Naive thymus-derived CD4-positive, alpha-beta T cell (primary cell): Measurements from ENCODE around the gene POLN. TPM values are rescaled to one million over a fixed set of nuclear protein-coding genes. Genes with fewer than 3 reads are reported as not detected.
A peak's percentile ranks its signal among the peaks of the same experiment; 100 is the strongest.

ENCODE experiments used
- ATAC-seq: fragments of 150-1000 bp; cut with Tn5 transposase; 2 replicates; pipeline ENCODE4 v1.10.0; 2021; ENCODE audit warnings: mild to moderate bottlenecking, moderate library complexity
- CTCF ChIA-PET: fragments of 350-600 bp; sonication (Branson Sonifier 250); formaldehyde crosslinking; loops from one replicate; lab custom pipeline; 2021; ENCODE audit warnings: antibody characterized with exemption; lab: Charles Lee
- POLR2A ChIA-PET: fragments of 350-600 bp; sonication (Branson Sonifier 250); formaldehyde crosslinking; loops from one replicate; lab custom pipeline; 2021; ENCODE audit warnings: antibody characterized with exemption, inconsistent platforms; lab: Charles Lee
- DNase-seq, 9 donors: peaks; one replicate each; pipeline versions ENCODE4 v3.0.0 to v3.0.0-alpha.2; 2020 to 2022; ENCODE audit warnings: mixed read lengths in 1 of 9
- H3K27ac ChIP-seq: one replicate; pipeline ENCODE4 v1.7.0; 2013; ENCODE audit warnings: mild to moderate bottlenecking, low read depth, low read length, moderate library complexity
- H3K27me3 ChIP-seq, 2 donors: one replicate each; pipeline ENCODE4 v1.7.0; 2013; ENCODE audit warnings: low read length in 2 of 2, mild to moderate bottlenecking in 2 of 2, moderate library complexity in 2 of 2; ENCODE audit not compliant: control insufficient read depth in 2 of 2, insufficient read depth in 2 of 2
- H3K36me3 ChIP-seq, 3 experiments: 1 replicate in 2 of 3; 2 replicates in 1 of 3; pipeline ENCODE4 v1.7.0; 2013; ENCODE audit warnings: low read length in 3 of 3, mild to moderate bottlenecking in 3 of 3, moderate library complexity in 1 of 3; ENCODE audit not compliant: insufficient read depth in 3 of 3, control insufficient read depth in 2 of 3
- H3K4me1 ChIP-seq, 2 donors: one replicate each; pipeline ENCODE4 v1.7.0; 2013; ENCODE audit warnings: low read length in 2 of 2, mild to moderate bottlenecking in 2 of 2, moderate library complexity in 1 of 2; ENCODE audit not compliant: control insufficient read depth in 2 of 2, insufficient read depth in 2 of 2
- H3K4me3 ChIP-seq: 2 replicates; pipeline ENCODE4 v1.7.0; 2013; ENCODE audit warnings: mild to moderate bottlenecking, low read length
- H3K9me3 ChIP-seq, 3 experiments: 1 replicate in 2 of 3; 2 replicates in 1 of 3; pipeline ENCODE4 v1.7.0; 2013; ENCODE audit warnings: low read length in 3 of 3; ENCODE audit not compliant: control insufficient read depth in 2 of 3
- H3K27ac Mint-ChIP-seq, 9 donors: one replicate each; pipeline ENCODE4 v1.8.0; 2020 to 2022; ENCODE audit warnings: mixed read lengths in 9 of 9, mild to moderate bottlenecking in 8 of 9, moderate library complexity in 5 of 9, inconsistent platforms in 2 of 9
- H3K27me3 Mint-ChIP-seq, 5 donors: one replicate each; pipeline ENCODE4 v1.8.0; 2021 to 2022; ENCODE audit warnings: mixed read lengths in 5 of 5, mild to moderate bottlenecking in 1 of 5
- H3K36me3 Mint-ChIP-seq, 5 donors: one replicate each; pipeline ENCODE4 v1.8.0; 2020 to 2022; ENCODE audit warnings: mixed read lengths in 5 of 5, mild to moderate bottlenecking in 3 of 5, inconsistent platforms in 1 of 5
- H3K4me1 Mint-ChIP-seq, 7 donors: one replicate each; pipeline ENCODE4 v1.8.0; 2020 to 2022; ENCODE audit warnings: mixed read lengths in 7 of 7, mild to moderate bottlenecking in 3 of 7, inconsistent platforms in 1 of 7
- H3K4me3 Mint-ChIP-seq, 10 donors: one replicate each; pipeline ENCODE4 v1.8.0; 2020 to 2022; ENCODE audit warnings: mild to moderate bottlenecking in 10 of 10, mixed read lengths in 10 of 10, moderate library complexity in 6 of 10, inconsistent platforms in 2 of 10
- H3K9me3 Mint-ChIP-seq, 11 donors: one replicate each; pipeline ENCODE4 v1.8.0; 2020 to 2022; ENCODE audit warnings: mixed read lengths in 11 of 11, mild to moderate bottlenecking in 4 of 11, inconsistent platforms in 1 of 11, moderate library complexity in 1 of 11
- intact Hi-C, 2 donors: fragments of 100-400 bp; cut with micrococcal nuclease; formaldehyde crosslinking; loops; one replicate each; pipeline ENCODE4 v1.15.1; 2023
- polyA plus RNA-seq, 2 donors: library from polyadenylated mRNA; unstranded; fragments of 300-500 nt; fragmentation: Illumina TruSeq; gene quantifications; one replicate each; pipeline ENCODE4 v1.2.3, GENCODE V29; 2021
- total RNA-seq, 6 experiments: library from RNA in 5 of 6; stranded (reverse) in 5 of 6; gene quantifications; 1 replicate in 5 of 6; 2 replicates in 1 of 6; pipeline ENCODE4 v1.2.3 and lab custom pipeline; 2021 to 2026

The POLN gene
- total and polyA plus RNA-seq, 7 experiments from 2014 or later, result 0.17 to 5.4 (median 2.9) TPM

- ChIA-PET POLR2A (no interaction called here), CTCF (no interaction called here)
- peaks cover 0 to 10% (median 2%) of the 10 kb centered on the region in 11 donors for H3K9me3 Mint-ChIP-seq
- Histone ChIP-seq H3K4me1 (no peaks in the 10 kb centered on the region), H3K27me3 (no peaks in the 10 kb centered on the region), H3K4me3 (no peak overlapping the region), H3K27ac (no peak overlapping the region), H3K36me3 (no peaks in the 10 kb centered on the region), H3K9me3 (no peaks in the 10 kb centered on the region)
- peaks cover 0 to 4% (median 0%) of the 10 kb centered on the region in 5 donors for H3K27me3 Mint-ChIP-seq
- intact Hi-C loops, result no loop called here
- peaks cover 0 to 3% (median 1%) of the 10 kb centered on the region in 5 donors for H3K36me3 Mint-ChIP-seq
- no peak overlapping the region for H3K27ac Mint-ChIP-seq
- H3K4me1 Mint-ChIP-seq, result no peaks in the 10 kb centered on the region
- no peak overlapping the region for H3K4me3 Mint-ChIP-seq
- DNase-seq, result no peak
- ATAC-seq, result no peak
Measured at GRCh38 chr4:2082627-2083026, 159.3 kb downstream of the POLN start.

- Histone ChIP-seq H3K36me3 (no peaks in the 10 kb centered on the region), H3K27ac (no peak overlapping the region), H3K27me3 (no peaks in the 10 kb centered on the region), H3K9me3 (no peaks in the 10 kb centered on the region), H3K4me1 (no peaks in the 10 kb centered on the region), H3K4me3 (no peak overlapping the region)
- Mint-ChIP-seq H3K36me3 (no peaks in the 10 kb centered on the region), H3K4me1 (no peaks in the 10 kb centered on the region), H3K9me3 (peaks cover 0 to 5% (median 0%) of the 10 kb centered on the region in 11 donors), H3K27me3 (peaks cover 0 to 4% (median 0%) of the 10 kb centered on the region in 5 donors), H3K4me3 (no peak overlapping the region), H3K27ac (no peak overlapping the region)
- CTCF ChIA-PET, result no interaction called here
- POLR2A ChIA-PET, result no interaction called here
- intact Hi-C loops, result no loop called here
- ATAC-seq (no peak), DNase-seq (peak in 1 of 9 donors; percentile 8)
Measured at GRCh38 chr4:2082118-2082517, 159.8 kb downstream of the POLN start.

GRCh38 chr4:2081540-2081939, 160.4 kb downstream of the POLN start:
- POLR2A ChIA-PET, result no interaction called here
- peak in 2 of 9 donors; percentile 0 to 10 for DNase-seq

DNA sequence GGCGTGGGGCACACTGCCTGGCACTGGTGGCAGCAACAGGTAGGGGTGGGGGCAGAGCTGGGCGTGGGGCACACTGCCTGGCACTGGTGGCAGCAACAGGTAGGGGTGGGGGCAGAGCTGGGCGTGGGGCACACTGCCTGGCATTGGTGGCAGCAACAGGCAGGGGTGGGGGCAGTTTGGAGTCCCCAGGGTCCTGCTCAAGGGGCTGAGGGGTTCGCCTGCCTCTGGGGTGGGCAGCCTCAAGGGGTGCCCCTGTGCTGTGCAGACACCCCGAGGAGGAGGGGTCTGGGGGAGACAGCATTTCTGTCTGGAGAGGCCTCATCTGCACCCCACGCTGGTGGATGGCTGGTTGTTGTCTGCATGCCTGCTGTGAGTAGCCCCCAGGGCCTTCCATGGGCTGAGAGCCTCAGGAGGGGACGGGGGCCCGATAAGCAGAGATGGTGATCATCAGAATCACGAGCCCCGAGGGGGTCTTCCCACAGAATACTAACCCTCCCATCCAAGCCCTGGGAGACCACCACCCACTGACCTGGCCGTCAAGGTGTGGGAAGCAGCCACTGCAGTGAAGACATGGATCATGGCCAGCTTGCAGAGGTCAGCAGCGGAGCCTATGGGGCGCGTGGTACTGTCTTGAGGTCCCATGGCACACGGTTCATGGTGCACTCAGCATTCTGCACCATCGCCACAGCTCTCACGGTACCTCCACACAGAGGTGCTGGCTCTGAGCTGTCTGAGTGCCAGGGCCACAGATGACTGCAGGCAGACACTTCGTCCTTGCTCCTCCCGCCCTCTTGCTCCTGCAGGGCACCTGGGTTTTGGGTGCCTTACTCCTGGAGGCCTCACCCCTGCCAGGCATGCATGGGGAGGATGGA, 161.3 kb downstream of the POLN start:
- peak in 2 of 9 donors; percentile 2 to 17 for DNase-seq
- POLR2A ChIA-PET, result no interaction called here
- Histone ChIP-seq H3K27me3 (no peaks in the 10 kb centered on the region), H3K27ac (no peak overlapping the region), H3K4me1 (no peaks in the 10 kb centered on the region), H3K36me3 (no peaks in the 10 kb centered on the region), H3K9me3 (no peaks in the 10 kb centered on the region), H3K4me3 (no peak overlapping the region)
- Mint-ChIP-seq H3K27me3 (peaks cover 0 to 1% (median 0%) of the 10 kb centered on the region in 5 donors), H3K27ac (no peak overlapping the region), H3K4me3 (no peak overlapping the region), H3K9me3 (no peaks in the 10 kb centered on the region), H3K36me3 (no peaks in the 10 kb centered on the region), H3K4me1 (no peaks in the 10 kb centered on the region)
- CTCF ChIA-PET, result no interaction called here
- ATAC-seq, result no peak
- intact Hi-C loops, result no loop called here

More at GRCh38 chr4:2081540-2081939, 160.4 kb downstream of the POLN start:
- no peaks in the 10 kb centered on the region for H3K36me3 ChIP-seq
- Mint-ChIP-seq H3K36me3 (no peaks in the 10 kb centered on the region), H3K27ac (no peak overlapping the region), H3K27me3 (peaks cover 0 to 4% (median 0%) of the 10 kb centered on the region in 5 donors), H3K4me3 (no peak overlapping the region), H3K9me3 (no peaks in the 10 kb centered on the region), H3K4me1 (no peaks in the 10 kb centered on the region)
- no peak overlapping the region for H3K27ac ChIP-seq
- intact Hi-C loops, result no loop called here
- no peaks in the 10 kb centered on the region for H3K9me3 ChIP-seq
- no peaks in the 10 kb centered on the region for H3K27me3 ChIP-seq
- CTCF ChIA-PET, result no interaction called here
- no peak for ATAC-seq
- no peaks in the 10 kb centered on the region for H3K4me1 ChIP-seq
- H3K4me3 ChIP-seq, result no peak overlapping the region

DNA sequence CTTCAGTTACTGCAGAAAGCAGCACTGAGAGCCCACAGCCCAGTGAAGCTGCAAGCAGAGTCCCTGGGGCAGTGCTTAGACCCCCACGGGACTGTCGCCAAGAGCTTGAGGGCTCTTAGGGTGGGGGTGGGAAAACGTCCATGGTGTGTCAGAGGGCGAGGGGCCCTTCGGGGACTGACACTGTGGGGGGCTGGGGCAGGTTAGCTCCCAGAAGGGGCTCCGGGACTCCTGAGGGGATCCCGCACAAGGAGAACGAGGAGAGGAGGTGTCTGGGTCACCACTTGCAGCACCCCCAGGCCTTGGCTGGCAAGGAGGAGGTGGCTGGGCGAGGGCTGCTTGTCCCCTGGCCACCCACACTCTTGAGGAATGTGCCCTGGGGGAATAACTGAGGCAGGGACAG, 162.0 kb downstream of the POLN start:
- Mint-ChIP-seq H3K27ac (no peak overlapping the region), H3K27me3 (no peaks in the 10 kb centered on the region), H3K4me3 (no peak overlapping the region), H3K9me3 (no peaks in the 10 kb centered on the region), H3K4me1 (no peaks in the 10 kb centered on the region), H3K36me3 (no peaks in the 10 kb centered on the region)
- ChIA-PET CTCF (no interaction called here), POLR2A (no interaction called here)
- H3K4me3 ChIP-seq, result no peak overlapping the region
- no peaks in the 10 kb centered on the region for H3K27me3 ChIP-seq
- peak in 2 of 9 donors; percentile 2 to 16 for DNase-seq
- intact Hi-C loops, result no loop called here
- H3K36me3 ChIP-seq, result no peaks in the 10 kb centered on the region
- H3K9me3 ChIP-seq, result no peaks in the 10 kb centered on the region
- no peak overlapping the region for H3K27ac ChIP-seq
- no peak for ATAC-seq
- H3K4me1 ChIP-seq, result no peaks in the 10 kb centered on the region

DNA sequence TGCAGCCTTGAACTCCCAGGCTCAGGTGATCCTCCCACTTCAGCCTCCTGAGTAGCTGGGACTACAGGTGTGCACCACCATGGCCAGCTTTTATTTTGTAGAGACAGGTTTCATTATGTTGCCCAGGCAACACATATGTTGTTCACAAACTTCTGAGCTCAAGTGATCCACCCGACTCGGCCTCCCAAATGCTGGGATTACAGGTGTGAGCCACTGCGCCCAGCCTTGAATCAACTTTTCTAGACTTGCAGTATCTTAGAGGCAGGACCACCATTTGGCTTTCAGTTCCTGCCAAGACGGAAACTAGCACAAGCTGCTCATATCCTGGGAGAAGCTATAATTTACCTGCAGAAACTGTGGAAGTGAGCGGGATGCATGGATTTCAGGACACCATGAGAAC, 162.9 kb downstream of the POLN start:
- Mint-ChIP-seq H3K36me3 (no peaks in the 10 kb centered on the region), H3K4me1 (no peaks in the 10 kb centered on the region), H3K4me3 (no peak overlapping the region), H3K27me3 (no peaks in the 10 kb centered on the region), H3K27ac (no peak overlapping the region), H3K9me3 (no peaks in the 10 kb centered on the region)
- no peak for ATAC-seq
- Histone ChIP-seq H3K4me3 (no peak overlapping the region), H3K36me3 (no peaks in the 10 kb centered on the region), H3K27me3 (no peaks in the 10 kb centered on the region), H3K27ac (no peak overlapping the region), H3K4me1 (no peaks in the 10 kb centered on the region), H3K9me3 (no peaks in the 10 kb centered on the region)
- CTCF ChIA-PET, result no interaction called here
- POLR2A ChIA-PET, result no interaction called here
- intact Hi-C loops, result no loop called here
- peak in 1 of 9 donors; percentile 9 for DNase-seq

- intact Hi-C loops, result no loop called here
- Mint-ChIP-seq H3K4me3 (no peak overlapping the region), H3K9me3 (no peaks in the 10 kb centered on the region), H3K27me3 (no peaks in the 10 kb centered on the region), H3K36me3 (no peaks in the 10 kb centered on the region), H3K4me1 (no peaks in the 10 kb centered on the region), H3K27ac (peak overlapping the region in 1 of 9 donors; percentile 17)
- ATAC-seq, result no peak
- peak in 1 of 9 donors; percentile 6 for DNase-seq
- Histone ChIP-seq H3K9me3 (no peaks in the 10 kb centered on the region), H3K36me3 (no peaks in the 10 kb centered on the region), H3K27ac (no peak overlapping the region), H3K4me1 (no peaks in the 10 kb centered on the region), H3K4me3 (no peak overlapping the region), H3K27me3 (no peaks in the 10 kb centered on the region)
- ChIA-PET POLR2A (no interaction called here), CTCF (no interaction called here)
Measured at GRCh38 chr4:2078584-2078983, 163.3 kb downstream of the POLN start.
